ENCODE measurements around the gene CACNA1C.

Gene CACNA1C

DNA sequence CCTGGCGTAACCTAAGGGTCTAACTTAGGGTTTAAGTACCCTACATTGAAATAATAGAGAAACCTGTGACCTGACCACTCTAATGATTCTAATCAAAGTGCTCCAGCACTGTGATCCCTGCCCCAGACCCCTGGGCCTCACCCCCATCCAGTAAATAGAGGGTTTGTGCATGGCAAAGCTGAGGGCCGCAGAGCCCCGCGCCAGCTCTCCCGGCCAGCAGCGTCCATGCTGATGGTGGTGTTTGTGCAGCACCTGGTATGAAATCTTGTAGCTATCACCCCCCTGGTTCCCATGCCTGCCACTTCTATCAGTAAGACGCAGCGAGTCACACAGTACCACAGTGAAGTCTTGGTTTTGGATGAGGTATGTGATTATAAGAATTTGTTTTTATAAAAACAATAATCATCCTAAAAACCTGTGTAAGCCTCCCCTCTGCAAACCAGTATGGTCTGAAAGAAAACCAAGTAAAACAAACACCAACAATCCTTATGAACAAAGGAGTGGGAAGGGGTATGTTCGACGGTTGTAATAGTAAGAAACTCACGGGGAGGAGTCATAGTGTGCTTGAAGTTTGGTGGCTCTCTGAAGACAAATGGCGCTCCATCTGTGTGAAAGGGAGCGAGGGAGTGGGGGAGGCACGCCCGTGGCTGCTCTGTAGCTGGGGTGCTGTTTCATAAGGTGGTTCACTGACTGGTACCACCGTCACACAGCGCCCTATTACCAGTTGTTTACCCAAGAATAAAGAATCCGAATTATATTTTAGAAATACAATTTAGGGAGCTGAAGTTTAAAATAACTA is 156.2 kb downstream of the CACNA1C start:
- H3K27me3 ChIP-seq: peaks cover 2% of the 10 kb centered on the region; the same call in 1 of the 2 replicates
- DNase-seq: no peak
- no peaks in the 10 kb centered on the region for H3K36me3 ChIP-seq
- no peaks in the 10 kb centered on the region for H3K9me3 ChIP-seq
- peaks cover 2% of the 10 kb centered on the region; the same call in 1 of the 2 replicates for H3K4me1 ChIP-seq
- TF ChIP-seq, protein P1, sequence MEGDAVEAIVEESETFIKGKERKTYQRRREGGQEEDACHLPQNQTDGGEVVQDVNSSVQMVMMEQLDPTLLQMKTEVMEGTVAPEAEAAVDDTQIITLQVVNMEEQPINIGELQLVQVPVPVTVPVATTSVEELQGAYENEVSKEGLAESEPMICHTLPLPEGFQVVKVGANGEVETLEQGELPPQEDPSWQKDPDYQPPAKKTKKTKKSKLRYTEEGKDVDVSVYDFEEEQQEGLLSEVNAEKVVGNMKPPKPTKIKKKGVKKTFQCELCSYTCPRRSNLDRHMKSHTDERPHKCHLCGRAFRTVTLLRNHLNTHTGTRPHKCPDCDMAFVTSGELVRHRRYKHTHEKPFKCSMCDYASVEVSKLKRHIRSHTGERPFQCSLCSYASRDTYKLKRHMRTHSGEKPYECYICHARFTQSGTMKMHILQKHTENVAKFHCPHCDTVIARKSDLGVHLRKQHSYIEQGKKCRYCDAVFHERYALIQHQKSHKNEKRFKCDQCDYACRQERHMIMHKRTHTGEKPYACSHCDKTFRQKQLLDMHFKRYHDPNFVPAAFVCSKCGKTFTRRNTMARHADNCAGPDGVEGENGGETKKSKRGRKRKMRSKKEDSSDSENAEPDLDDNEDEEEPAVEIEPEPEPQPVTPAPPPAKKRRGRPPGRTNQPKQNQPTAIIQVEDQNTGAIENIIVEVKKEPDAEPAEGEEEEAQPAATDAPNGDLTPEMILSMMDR (IDR thresholded peaks at IDR 0.05; ENCODE audit: low read depth, low read length): no peak
- no peak overlapping the region for H3K4me3 ChIP-seq (ENCODE audit: low read depth, low read length)

- H3K4me3 ChIP-seq (ENCODE audit: low read depth, low read length): no peak overlapping the region
- H3K36me3 ChIP-seq: no peaks in the 10 kb centered on the region
- peaks cover 2% of the 10 kb centered on the region; the same call in 1 of the 2 replicates for H3K4me1 ChIP-seq
- TF ChIP-seq, protein P1 (IDR thresholded peaks at IDR 0.05; ENCODE audit: low read depth, low read length): no peak
- H3K9me3 ChIP-seq: no peaks in the 10 kb centered on the region
- DNase-seq: no peak
- H3K27me3 ChIP-seq: peaks cover 2% of the 10 kb centered on the region; the same call in 1 of the 2 replicates
Observed at GRCh38 chr12:2211119-2211518, 158.3 kb downstream of the CACNA1C start.

DNA sequence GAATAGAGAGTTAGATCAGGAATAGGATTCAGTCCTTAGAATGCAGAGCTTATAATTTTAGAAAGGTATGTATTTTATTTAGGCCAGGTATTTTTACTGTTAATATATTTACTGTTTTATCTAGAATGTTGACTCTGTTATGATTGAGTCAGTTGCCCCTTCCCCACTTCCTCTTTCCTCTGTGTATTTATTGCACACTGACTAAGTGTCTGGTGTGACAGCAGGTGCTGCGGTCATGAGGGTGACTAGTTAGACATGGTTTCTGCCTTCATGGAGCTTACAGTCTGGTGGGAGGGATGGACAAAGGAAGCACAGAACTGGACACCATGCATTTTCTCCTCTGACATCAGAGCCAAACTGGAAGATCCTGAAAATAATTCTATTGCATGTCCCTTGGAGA is 159.8 kb downstream of the CACNA1C start:
- TF ChIP-seq, protein P1 (IDR thresholded peaks at IDR 0.05; ENCODE audit: low read depth, low read length): no peak
- no peak for DNase-seq
- Histone ChIP-seq H3K4me3 (ENCODE audit: low read depth, low read length) (no peak overlapping the region), H3K9me3 (no peaks in the 10 kb centered on the region), H3K4me1 (peaks cover 2% of the 10 kb centered on the region; the same call in 1 of the 2 replicates), H3K36me3 (no peaks in the 10 kb centered on the region), H3K27me3 (peaks cover 2% of the 10 kb centered on the region; the same call in 1 of the 2 replicates)

DNA sequence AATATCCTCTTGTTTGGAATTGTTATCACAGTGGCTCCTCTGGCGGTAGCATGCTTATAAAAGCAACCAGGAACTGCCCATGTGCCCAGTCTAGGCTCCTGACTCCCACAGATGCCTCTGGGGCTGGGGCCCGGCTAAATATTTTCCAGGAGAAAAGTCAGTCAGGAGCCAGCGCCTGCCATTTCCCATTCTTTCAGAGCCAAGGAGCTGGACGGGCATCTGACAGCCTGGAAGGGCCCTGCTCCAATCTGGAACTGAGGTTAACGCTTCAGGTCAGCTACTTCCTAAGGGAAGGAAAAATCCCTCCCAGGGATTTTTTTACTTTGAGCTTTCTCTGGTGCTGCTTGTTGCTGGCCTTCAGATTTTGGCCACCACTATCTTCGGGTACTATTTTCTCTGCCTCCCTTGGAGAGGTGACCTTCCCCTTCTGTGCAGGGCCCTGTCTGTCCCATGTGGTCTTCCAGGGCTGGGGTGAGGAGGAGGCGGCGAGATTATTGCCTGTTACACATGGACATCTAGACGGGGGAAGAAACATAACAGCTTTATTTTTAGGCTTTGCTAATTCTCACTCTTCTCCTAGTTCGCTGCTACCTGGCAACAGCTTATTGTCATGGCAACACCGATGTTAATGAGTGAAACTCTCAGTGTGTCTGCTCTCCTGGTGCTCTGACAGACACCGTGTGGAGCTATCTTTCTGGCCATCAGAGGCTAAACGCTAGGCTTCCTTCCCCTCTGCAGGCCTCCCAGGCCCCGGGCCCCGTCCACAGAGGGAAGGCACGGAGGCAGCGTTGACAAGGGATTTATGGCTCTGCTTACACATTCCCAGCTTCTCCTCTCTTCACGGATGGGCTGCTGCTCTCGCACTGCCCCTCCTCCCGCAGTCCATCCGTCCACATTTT is 160.4 kb downstream of the CACNA1C start:
- TF ChIP-seq, protein P1 (IDR thresholded peaks at IDR 0.05; ENCODE audit: low read depth, low read length): no peak

DNA sequence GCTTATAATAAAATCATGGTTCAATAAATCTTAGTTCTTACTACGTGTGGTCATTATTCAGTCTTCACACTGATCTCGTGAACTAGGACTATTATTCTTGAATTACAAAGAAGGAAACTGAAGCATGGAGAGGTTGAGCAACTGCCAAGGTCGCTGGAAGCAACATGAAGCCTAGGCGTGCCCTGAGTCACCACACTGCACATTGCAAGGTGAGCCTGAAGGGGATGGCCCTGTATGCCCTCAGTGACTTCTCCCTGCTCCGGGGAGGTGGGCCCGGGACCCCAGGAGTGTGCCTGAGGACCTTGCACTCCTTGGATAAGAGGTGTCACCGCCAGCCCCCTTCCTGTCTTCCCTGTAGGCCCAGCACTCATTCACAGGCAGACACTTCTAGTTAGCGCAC is 161.6 kb downstream of the CACNA1C start:
- no peaks in the 10 kb centered on the region for H3K9me3 ChIP-seq
- H3K4me3 ChIP-seq (ENCODE audit: low read depth, low read length): no peak overlapping the region
- H3K27me3 ChIP-seq: no peaks in the 10 kb centered on the region; the same call in 1 of the 2 replicates
- DNase-seq: no peak
- no peaks in the 10 kb centered on the region for H3K36me3 ChIP-seq
- TF ChIP-seq, protein P1 (IDR thresholded peaks at IDR 0.05; ENCODE audit: low read depth, low read length): no peak
- H3K4me1 ChIP-seq: peaks cover 2% of the 10 kb centered on the region; the same call in 1 of the 2 replicates

More for the DNA sequence above, 160.4 kb downstream of the CACNA1C start:
- H3K27me3 ChIP-seq: no peaks in the 10 kb centered on the region; the same call in 1 of the 2 replicates
- peak; percentile 28 for DNase-seq
- H3K9me3 ChIP-seq: no peaks in the 10 kb centered on the region
- H3K4me1 ChIP-seq: peaks cover 2% of the 10 kb centered on the region; the same call in 1 of the 2 replicates
- no peak overlapping the region for H3K4me3 ChIP-seq (ENCODE audit: low read depth, low read length)
- no peaks in the 10 kb centered on the region for H3K36me3 ChIP-seq
